GM12873 (cell line): ENCODE results near the gene SREK1IP1.

ENCODE experiments used
- TF ChIP-seq, protein P1 (sequence below): IDR thresholded peaks from 2 replicates; pipeline ENCODE4 v1.5.1; 2012; ENCODE audit warnings: low read depth, mild to moderate bottlenecking, moderate library complexity, low read length, control low read depth; ENCODE audit not compliant: insufficient read depth; ENCODE audit errors: missing control alignments

SREK1IP1 gene

DNA sequence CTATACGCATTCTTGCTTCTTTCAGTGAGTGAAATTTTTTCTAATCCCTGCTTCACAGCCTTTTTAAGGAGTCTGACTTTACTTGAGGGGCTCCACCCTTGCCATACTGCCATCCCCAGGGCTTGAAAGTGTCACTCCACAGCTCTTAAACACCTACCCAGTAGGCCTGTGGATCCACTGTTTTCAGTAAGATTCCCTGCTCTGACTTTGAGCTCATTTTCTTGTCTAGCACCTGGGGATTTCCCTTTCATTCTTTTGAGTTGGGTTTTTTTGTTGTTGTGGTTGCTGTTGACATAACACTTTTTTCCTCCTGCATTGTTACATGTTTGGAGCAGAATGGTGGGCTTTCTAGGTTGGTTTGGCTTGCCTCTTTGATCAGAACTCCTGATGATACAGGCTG is 23.6 kb downstream of the SREK1IP1 start:
- TF ChIP-seq, protein P1, sequence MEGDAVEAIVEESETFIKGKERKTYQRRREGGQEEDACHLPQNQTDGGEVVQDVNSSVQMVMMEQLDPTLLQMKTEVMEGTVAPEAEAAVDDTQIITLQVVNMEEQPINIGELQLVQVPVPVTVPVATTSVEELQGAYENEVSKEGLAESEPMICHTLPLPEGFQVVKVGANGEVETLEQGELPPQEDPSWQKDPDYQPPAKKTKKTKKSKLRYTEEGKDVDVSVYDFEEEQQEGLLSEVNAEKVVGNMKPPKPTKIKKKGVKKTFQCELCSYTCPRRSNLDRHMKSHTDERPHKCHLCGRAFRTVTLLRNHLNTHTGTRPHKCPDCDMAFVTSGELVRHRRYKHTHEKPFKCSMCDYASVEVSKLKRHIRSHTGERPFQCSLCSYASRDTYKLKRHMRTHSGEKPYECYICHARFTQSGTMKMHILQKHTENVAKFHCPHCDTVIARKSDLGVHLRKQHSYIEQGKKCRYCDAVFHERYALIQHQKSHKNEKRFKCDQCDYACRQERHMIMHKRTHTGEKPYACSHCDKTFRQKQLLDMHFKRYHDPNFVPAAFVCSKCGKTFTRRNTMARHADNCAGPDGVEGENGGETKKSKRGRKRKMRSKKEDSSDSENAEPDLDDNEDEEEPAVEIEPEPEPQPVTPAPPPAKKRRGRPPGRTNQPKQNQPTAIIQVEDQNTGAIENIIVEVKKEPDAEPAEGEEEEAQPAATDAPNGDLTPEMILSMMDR: no peak

- TF ChIP-seq, protein P1: no peak
Observed at GRCh38 chr5:64742821-64743220, 25.7 kb downstream of the SREK1IP1 start.

DNA sequence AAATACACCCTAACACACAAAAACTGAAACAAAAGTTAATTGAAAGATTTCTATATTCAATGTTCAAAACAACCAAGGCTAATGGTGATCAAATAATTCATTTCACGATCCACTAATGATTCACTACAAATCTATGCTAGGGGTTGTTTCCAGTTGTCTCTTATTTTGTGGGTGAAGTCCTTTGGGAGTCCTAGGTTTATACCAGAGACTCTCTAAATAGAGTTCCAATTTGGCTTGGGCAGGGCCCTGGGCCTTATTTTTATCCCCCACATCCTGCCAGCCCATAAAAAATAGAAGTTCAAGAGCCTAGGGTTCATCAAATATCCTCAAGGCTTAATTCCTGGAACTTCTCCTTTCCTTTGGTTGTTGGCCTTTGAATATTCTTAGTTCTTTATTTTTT is 26.1 kb downstream of the SREK1IP1 start:
- TF ChIP-seq, protein P1: no peak

DNA sequence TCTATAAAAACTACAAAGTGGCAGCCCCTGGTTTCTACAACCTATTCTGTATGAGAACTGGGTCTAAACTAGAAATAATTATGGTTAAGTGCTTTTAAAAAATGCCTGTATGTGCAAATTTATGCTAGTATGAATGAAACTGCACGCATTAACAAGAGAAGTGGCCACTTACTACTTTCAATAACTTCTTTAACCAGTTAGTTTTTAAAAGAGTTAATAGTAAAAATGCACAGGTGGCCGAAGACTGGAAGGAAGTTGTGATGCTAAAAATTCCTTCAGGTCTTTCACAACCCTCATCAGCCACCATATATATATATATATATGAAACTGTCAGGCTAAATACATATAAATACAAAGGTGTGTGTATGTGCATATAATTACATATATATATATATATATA is 41.3 kb downstream of the SREK1IP1 start:
- TF ChIP-seq, protein P1: no peak

DNA sequence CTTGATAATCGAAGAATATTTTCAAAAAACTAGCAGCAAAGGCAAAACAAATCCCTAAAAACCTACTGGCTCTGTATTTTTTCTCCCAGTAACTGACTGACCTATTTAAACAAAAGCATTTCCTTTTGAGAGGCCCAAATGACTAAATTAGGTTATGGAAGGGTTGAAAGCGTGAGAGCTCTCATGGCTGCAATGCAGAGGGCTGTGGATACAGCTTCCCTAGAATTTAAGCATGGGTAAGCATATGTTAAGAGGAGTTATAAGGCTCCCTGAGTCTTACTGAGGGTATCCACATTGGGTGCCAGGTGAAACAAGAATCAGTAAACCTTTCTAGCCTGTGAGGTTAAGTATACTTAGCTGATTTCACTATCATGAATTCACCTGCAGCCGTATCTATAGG is 45.9 kb downstream of the SREK1IP1 start:
- TF ChIP-seq, protein P1: no peak

DNA sequence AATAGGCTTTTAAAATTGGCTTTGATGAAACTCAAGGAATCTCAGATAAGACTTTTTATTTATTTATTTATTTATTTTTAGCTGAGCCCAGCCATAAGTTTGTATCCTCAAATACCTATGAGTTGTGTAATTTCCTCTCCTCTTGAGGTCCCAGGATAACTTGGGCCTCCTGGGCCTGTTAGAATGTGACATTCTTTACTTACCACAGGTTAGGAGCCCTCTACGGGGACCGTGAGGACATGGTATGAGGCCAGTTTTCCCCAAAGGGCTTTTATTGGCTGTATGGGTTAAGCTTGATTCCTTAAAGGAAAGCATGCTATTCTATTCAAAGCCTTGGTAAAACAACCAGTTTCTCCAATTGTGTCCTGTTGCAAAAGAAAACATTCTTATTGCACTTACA is 61.3 kb downstream of the SREK1IP1 start:
- TF ChIP-seq, protein P1: no peak

DNA sequence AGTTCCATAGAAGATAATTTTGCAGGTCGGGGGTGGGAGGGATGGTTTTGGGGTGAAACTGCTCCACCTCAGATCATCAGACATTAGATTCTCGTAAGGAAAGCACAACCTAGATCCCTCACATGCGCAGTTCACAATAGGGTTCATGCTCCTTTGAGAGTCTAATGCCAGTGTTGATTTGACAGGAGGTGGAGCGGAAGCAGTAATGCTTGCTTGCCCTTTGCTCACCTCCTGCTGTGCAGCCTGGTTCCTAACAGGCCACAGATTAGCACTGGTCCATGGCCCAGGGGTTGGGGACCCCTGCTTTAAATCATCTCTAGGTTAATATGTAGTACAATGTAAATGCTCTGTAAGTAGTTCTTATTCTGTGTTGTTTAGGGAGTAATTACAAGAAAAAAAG is 67.7 kb downstream of the SREK1IP1 start:
- TF ChIP-seq, protein P1: no peak
